ENCODE results near the gene RCCD1.

The RCCD1 gene

DNA sequence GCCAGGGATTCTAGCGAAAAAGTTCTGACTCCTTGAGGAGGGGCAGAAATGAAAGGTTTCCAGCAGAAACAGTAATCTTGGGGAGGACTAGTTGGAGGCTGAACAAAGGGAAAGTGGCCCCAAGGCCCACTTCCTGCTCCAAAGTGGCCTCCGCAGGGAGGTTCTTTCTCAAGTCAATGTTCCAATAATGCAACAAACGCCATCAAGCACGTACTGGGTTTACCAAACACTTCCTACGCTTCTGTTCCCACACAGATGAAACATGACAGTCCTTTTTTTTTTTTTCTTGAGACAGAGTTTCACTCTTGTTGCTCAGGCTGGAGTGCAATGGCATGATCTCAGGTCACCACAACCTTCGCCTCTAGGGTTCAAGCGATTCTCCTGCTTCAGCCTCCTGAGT is 9.6 kb upstream of the RCCD1 start:
- DNase-seq: peak; percentile 43 to 81

DNA sequence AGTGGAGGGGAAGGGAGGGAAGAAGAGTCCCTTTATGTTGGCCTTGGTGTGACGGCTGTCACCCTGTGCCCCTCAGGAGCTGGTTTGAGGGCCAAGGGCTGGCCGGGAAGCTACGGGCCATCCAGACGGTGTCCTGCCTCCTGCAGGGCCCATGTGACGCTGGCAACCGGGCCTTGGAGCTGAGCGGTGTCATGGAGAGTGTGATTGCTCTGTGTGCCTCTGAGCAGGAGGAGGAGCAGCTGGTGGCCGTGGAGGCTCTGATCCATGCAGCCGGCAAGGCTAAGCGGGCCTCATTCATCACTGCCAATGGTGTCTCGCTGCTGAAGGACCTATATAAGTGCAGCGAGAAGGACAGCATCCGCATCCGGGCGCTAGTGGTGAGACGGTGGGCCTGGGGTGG is 8.1 kb upstream of the RCCD1 start:
- no peak for DNase-seq

DNA sequence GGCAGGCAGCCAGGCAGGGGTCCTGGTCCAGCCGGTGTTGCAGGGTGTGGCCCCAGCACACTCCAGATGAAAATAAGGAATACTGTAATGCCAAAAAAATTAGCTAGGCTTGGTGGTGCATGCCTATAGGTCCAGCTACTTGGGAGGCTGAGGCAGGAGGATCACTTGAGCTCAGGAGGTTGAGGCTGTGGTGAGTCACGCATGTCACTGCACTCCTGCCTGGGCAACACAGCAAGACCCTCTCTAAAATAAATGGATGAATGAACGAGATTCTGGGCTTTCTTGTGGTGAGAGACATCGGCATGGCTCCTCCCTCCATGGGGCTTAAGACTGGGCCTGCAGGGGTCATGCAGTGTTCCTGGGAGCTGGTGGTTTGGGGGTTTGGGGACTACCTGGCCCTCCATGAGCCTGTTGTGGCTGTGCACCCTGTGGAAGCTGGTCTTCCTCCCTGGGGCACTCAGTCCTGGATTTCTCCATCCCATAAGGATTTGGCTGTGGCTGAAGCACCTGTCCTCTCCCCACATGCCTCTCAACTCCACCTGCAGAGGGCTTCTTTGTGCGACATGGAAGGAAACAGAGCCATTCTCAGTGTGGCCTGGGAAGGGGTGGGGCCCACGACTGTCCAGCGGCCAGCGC is 7.6 kb upstream of the RCCD1 start:
- DNase-seq: no peak

DNA sequence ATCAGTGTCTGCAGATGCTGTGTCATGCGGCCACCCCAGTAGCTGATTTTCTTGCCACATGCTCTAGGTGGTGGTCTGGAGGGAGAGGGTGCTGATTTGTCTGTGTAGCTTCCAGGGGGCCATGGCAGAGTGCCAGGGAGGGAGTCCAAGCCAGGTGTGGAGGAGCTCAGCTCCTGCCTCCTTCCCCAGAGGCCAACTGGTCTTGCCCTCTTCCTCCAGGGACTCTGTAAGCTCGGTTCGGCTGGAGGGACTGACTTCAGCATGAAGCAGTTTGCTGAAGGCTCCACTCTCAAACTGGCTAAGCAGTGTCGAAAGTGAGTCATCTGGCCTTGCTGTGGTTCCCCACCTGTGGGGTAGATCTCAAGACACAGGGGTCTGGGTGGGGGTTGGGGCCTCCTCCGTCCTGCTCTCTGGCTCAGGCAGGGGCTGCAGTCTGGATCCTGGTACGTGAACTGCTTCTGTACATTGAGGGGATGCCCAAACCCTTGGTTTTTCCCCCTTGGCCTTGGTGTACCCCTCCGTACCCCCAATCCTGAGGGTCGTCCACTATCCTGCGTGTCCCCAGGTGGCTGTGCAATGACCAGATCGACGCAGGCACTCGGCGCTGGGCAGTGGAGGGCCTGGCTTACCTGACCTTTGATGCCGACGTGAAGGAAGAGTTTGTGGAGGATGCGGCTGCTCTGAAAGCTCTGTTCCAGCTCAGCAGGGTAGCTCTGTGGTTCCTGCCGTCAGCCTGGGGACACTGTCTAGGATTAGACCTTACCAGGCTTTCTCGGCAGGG is 6.9 kb upstream of the RCCD1 start:
- DNase-seq: no peak

DNA sequence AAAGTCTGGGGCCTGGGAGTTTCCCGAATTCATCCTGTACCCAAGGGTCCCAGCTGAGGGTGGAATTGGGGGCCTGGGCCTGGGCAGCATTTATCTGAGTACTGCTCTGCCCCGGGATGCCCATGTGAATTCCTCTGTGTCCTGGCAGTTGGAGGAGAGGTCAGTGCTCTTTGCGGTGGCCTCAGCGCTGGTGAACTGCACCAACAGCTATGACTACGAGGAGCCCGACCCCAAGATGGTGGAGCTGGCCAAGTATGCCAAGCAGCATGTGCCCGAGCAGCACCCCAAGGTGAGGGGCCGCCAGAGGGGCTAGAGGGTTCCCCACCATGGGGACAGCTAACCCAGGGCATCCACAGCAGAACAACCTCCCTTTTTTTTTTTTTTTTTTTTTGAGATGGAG is 6.2 kb upstream of the RCCD1 start:
- no peak for DNase-seq

DNA sequence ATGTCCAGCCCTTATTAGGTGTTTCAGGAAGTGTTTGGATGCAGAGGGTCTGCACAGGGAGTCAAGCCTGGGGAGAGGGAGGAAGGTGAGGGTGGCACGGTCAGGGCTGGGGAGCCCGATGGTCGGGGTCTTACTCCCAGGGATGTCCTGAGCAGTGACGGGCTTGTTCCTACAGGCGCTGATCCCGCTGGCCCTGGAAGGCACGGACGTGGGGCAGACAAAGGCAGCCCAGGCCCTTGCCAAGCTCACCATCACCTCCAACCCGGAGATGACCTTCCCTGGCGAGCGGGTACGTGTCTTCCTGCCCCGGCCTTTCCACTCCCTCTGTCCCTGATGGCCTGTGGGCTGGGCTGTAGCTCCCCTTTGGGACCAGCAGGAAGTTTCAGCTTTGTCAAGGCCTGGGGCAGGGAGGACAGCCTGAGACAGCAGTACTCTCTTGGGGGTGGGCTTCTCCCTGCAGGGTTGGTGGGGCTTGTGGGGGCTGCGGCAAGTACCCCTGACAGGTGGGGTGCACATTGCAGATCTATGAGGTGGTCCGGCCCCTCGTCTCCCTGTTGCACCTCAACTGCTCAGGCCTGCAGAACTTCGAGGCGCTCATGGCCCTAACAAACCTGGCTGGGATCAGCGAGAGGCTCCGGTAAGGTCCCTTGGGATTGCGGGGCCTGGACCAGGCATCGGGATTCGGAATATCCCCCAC is 4.6 kb upstream of the RCCD1 start:
- no peak for DNase-seq

DNA sequence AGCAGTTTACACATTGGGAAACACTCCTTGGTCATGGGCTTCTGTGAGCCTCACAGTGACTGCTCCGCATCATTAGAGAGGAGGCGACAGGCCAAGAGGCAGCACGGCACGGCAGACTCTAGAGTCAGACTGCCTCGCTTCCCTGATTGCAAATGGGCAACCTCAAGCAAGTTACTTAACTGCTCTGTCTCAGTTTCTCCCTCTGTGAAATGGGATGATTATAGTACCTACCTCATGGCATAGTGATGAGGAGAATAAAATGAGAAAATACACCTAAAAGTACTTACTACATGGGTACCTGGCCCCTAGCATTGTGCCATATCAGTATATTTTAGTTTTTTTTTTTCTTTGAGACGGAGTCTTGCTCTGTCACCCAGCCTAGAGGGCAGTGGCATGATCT is 4.0 kb upstream of the RCCD1 start:
- DNase-seq: no peak

DNA sequence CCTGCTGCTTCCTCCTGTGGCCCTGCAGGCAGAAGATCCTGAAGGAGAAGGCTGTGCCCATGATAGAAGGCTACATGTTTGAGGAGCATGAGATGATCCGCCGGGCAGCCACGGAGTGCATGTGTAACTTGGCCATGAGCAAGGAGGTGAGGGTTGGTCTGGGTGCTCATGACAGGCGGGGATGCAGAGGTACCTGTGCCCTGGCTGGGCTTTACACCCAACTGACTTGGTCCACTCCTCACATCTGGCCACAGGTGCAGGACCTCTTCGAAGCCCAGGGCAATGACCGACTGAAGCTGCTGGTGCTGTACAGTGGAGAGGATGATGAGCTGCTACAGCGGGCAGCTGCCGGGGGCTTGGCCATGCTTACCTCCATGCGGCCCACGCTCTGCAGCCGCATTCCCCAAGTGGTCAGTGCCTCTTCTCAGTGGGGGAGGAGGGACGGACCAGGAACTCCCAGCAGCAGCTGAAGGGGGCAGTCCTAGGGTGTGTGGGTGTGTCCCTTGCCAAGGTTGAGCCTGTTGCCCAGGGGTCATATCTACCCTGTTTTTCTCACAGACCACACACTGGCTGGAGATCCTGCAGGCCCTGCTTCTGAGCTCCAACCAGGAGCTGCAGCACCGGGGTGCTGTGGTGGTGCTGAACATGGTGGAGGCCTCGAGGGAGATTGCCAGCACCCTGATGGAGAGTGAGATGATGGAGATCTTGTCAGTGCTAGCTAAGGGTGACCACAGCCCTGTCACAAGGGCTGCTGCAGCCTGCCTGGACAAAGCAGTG is 1.6 kb upstream of the RCCD1 start:
- DNase-seq: no peak

DNA sequence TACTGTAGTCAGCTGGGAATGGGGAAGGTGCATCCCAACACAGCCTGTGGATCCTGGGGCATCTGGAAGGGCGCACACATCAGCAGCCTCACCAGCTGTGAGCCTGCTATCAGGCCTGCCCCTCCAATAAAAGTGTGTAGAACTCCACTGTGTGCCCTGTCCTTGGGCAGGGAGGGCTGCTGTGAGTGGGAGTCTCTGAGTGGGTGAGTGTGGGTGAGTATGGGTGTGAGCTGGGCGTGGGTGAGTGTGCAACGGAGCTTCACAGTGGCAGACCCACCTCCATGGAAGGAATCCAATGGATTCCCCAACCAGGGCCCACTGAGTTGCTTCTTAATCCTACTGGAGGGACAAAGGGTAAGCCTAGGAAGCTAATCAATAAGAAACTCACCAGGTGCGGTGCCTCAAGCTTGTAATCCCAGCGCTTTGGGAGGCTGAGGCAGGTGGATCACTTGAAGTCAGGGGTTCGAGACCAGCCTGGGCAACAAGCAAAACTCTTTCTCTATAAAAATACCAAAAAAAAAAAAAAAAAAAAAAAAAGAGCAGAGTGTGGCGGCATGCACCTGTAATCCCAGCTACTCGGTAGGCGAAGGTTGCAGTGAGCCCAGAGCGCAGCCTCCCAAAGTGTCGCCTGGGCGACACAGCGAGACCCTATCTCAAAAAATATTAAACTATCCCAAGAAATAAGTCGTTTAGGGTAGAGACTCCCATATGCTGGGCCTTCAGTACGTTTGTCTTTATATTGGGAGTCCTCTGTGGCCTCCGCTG is 555 bp upstream of the RCCD1 start:
- DNase-seq: no peak

DNA sequence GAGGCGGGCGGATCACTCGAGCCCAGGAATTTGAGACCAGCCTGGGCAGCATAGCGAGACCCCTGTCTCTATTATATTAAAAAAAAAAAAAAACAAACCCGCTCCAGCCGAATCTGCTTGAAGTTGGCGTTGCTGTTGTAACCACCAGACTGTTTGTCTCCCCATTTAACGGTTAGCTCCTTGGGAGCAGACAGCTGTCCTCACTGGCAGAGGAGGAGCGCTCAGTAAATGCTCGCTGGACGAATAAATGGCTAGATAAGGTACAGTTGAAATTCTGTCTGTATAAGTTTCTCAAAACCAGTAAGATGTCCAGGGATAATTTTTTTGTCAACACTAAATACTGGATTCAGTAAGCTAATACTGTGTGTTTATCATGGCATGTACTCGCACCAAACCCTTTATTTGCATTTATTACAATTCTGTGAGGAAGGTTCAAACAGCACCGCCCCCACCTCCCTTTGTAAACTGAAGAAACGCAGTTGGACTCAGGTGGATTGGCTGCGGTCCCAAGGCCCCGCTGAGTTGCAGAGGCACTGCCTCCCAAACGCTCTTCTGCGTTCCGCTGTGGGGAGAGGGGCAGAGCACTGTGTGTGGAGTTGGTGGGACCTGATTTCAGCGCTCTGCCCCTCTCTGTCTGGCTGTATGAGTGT is 1.1 kb downstream of the RCCD1 start:
- no peak for DNase-seq

DNA sequence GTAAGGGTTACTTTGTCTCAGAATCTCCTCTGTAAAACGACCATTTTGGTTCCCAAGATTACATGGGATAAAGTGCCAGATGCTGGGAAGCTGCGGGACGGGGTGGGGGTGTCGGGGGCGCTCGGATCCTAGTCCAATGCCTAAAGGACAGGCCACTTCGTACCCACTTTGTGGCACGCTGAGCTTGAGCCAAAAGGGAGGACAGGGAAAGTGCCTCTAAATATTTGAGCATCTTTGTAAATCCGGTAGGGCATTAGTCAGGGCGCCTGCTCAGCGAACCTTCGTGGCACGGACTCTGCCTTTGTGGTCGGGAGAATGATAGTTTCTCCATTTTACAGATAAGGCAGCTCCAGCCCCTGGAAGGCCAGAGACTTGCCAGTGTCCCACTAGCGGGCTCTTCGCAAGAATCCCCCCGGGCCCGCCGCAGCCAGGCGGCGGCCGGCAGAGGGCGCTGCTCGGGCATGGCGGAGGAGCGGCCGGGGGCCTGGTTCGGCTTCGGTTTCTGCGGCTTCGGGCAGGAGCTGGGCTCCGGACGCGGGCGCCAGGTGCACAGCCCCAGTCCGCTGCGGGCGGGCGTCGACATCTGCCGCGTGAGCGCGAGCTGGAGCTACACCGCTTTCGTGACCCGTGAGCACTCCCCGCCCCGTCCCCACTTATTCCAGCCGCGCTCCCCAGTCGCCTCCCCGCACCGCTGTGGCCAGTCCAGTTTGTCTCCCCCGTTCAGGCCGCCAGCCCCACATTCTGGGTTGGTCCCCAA is 1.8 kb downstream of the RCCD1 start:
- DNase-seq: peak; percentile 36 to 71

DNA sequence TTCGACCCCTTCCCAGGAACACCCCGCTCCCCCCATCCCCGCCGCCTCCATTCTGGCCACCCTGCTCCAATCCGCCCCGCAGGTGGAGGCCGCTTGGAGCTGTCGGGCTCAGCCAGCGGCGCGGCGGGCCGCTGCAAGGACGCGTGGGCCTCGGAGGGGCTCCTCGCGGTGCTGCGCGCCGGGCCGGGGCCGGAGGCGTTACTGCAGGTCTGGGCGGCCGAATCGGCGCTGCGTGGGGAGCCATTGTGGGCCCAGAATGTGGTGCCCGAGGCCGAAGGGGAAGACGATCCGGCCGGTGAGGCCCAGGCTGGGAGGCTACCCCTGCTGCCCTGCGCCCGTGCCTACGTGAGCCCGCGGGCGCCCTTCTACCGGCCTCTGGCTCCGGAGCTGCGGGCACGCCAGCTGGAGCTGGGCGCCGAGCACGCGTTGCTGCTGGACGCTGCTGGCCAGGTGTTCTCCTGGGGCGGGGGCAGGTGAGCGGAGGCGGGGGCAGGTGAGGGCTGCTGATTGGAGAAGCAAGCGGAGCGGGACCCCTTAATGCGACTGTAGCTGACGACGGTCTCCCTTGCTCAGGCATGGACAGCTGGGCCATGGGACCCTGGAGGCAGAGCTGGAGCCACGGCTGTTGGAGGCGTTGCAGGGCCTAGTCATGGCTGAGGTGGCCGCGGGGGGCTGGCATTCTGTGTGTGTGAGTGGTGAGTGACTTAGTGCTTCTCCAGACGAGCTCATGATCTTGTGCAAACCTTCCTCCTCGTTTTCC is 2.5 kb downstream of the RCCD1 start:
- DNase-seq: no peak

DNA sequence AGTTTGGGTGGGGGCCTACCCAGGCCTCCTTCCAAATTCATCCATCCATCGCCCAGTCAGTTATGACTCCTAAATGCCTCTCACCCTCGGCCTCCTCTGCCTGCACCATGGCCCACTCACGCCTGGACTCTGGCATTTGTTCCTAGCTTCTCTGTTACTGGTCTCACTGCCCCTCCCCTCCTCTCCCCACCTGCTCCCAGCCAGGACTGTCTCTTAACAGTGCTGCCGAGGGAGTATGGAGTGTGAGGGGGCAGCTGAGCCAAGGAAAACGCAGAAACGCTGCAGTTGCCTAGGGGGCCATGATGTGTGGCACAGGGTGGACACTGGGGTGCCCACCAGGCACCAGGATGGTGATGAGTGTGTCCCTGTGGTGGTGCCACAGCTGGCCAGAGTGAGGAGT is 3.1 kb downstream of the RCCD1 start:
- no peak for DNase-seq

DNA sequence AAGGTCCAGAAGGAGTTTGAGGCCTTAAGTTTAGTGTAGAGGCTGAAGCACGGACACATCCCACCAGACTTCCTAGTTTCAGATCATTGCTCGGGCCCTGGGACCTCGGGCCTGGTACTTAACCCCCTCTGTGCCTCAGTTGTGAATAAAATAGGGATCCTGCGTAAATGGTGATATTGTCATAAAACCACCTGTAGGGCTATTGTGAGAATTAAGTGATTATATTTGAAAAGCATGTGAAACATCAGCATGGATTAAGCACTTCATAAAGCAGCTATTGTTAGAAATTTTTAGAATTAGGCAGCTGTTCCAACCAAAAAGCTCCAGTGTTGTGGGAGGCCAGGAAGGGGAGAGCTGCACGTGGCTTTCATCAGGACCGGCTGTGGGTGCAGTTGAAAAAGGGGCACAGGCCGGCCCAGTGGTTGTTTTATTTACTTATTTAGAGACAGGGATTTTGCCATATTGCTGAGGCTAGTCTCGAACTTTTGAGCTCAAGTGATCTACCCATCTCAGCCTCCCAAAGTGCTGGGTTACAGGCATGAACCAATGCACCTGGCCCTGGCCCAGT is 4.4 kb downstream of the RCCD1 start:
- DNase-seq: no peak

DNA sequence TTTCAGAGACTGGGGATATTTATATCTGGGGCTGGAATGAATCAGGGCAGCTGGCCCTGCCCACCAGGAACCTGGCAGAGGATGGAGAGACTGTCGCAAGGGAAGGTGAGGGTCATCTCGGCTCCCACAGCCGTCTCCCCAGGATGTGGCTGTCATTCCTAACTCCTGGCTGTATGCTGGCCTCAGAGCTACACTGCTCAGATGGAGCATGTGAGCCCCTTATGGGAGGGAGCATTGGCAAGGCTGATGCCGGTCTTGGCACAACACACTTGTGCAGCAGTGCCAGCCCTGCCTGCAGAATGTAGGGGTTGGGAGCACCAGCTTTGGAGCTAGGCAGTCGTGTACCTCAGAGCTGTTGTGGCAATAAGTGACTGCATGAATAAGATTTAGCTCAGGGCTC is 5.2 kb downstream of the RCCD1 start:
- DNase-seq: no peak

DNA sequence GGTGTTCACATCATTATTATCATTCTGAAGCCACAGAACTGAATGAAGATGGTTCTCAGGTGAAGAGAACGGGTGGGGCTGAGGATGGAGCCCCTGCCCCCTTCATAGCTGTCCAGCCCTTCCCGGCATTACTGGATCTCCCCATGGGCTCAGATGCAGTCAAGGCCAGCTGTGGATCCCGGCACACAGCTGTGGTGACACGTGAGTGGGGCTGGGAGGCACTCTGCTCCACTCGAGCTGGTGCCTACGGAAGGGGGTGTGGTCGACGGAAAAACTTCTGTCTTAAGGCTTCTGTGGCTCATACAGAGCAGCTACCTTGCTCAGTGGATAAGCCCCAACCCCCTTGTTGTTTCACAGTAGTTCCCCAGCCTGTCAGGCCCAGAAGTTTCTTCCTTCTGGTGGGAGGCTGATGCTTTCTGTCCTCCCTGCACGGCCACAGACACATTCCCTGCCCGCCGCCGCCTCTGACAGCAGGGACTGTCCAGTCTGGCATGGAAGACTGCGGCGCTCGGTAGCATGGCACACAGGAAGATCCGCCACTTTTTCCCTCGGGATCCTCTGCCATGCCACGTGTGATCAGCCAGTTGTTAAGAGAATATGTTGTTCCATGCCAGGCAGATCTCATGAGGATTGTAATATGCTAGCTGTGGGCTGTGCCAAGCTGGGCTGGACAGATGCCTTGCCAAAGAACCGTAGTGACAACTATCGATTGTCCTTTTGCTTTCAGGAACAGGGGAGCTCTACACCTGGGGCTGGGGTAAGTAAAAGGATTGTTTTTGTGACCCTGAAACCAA is 5.8 kb downstream of the RCCD1 start:
- no peak for DNase-seq

DNA sequence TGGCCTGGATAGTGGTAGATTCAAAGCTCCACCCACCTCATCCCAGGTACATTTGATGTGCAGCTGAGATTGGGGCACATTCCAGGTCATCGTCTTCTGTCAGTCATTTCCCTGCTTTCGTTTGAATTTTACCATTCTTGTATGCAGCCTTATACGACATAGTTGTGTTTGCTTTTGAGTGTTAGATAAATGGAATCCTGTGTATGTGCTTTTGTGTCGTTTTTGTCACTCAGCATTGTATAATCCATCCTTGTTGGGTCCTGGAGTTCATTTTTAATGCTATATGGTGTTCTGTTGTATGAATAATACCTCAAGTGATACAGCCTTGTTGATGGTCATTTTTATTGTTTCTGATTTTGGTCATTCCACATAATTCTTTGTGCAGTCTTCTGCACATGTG is 7.3 kb downstream of the RCCD1 start:
- no peak for DNase-seq

DNA sequence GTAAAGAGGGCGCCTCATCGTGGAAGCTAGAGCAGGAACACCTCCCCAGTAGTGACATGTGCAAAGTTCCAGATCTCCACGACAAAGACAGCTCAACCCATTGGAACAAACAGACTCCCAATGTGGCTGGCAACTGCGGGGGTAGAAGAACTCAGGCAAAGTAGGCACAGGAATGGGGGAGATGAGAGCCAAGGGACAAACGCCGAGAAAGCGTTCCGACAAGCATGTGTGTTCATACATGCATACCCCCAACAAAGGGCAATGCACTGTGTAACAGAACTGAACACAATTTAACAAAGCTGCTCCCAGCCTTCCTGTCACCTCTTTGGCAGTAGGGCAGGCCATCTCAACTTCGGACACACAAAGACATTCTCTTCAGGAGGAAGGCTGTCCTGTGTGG is 11.6 kb downstream of the RCCD1 start:
- no peak for DNase-seq

DNA sequence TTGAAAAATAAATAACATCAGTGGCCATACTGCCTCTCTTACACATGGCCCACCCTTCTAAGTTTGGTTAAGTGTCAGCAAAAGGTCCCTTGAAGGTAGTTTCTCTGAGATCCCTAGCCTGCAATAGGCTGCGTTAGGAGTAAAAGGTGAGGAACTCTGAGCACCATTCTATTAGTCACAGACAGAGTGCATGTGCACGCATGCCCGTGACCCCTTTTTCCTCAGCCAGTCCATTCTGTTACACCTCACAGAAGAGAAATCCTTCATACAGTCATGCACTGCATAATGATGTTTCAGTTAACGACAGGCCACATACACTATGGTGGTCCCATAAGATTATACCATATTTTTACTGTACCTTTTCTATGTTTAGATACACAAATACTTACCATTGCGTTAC is 12.5 kb downstream of the RCCD1 start:
- no peak for DNase-seq

Measured in inflammatory macrophage treated with lipopolysaccharide for 1 hour (primary cell).